CD4-positive, alpha-beta T cell (primary cell): Measurements from ENCODE around the gene ZIC5. TPM values are rescaled to one million over a fixed set of nuclear protein-coding genes. Genes with fewer than 3 reads are reported as not detected.

ENCODE experiments used
- ATAC-seq: fragments of 200-7000 bp; cut with Tn5 transposase; one replicate; pipeline ENCODE4 v1.10.0; 2022; ENCODE audit warnings: mild to moderate bottlenecking; ENCODE audit not compliant: poor library complexity
- CTCF ChIA-PET: fragments of 350-600 bp; sonication (Branson Sonifier 250); formaldehyde crosslinking; loops from one replicate; lab custom pipeline; 2021; ENCODE audit warnings: antibody characterized with exemption, inconsistent platforms; lab: Charles Lee
- POLR2A ChIA-PET: fragments of 350-600 bp; sonication (Branson Sonifier 250); formaldehyde crosslinking; loops from one replicate; lab custom pipeline; 2021; ENCODE audit warnings: antibody characterized with exemption, inconsistent platforms; lab: Charles Lee
- DNase-seq, 14 experiments: peaks; one replicate each; pipeline ENCODE4 v3.0.0-alpha.2; 2013 to 2020; ENCODE audit warnings: mixed read lengths in 2 of 14
- H3K27ac ChIP-seq, 2 donors: one replicate each; pipeline versions ENCODE4 v1.5.1 to v1.7.0; 2013; ENCODE audit warnings: low read length in 2 of 2, low read depth in 1 of 2, mild to moderate bottlenecking in 1 of 2
- H3K27me3 ChIP-seq, 2 experiments: 1 replicate in 1 of 2; 2 replicates in 1 of 2; pipeline versions ENCODE4 v1.6.1 to v1.7.0; 2013; ENCODE audit warnings: low read length in 2 of 2, control low read depth in 1 of 2, mild to moderate bottlenecking in 1 of 2, moderate library complexity in 1 of 2; ENCODE audit not compliant: insufficient read depth in 2 of 2, control insufficient read depth in 1 of 2
- H3K36me3 ChIP-seq: one replicate; pipeline ENCODE4 v1.6.1; 2013; ENCODE audit warnings: low read length, control low read depth; ENCODE audit not compliant: insufficient read depth
- H3K4me1 ChIP-seq: one replicate; pipeline ENCODE4 v1.6.1; 2013; ENCODE audit warnings: low read length, control low read depth; ENCODE audit not compliant: insufficient read depth
- H3K4me3 ChIP-seq: one replicate; pipeline ENCODE4 v1.5.1; 2013; ENCODE audit warnings: mild to moderate bottlenecking, low read length, moderate library complexity
- H3K9me3 ChIP-seq, 2 experiments: 1 replicate in 1 of 2; 2 replicates in 1 of 2; pipeline versions ENCODE4 v1.6.1 to v1.7.0; 2013; ENCODE audit warnings: low read length in 2 of 2, mild to moderate bottlenecking in 2 of 2, control low read depth in 1 of 2, moderate library complexity in 1 of 2; ENCODE audit not compliant: control insufficient read depth in 1 of 2, insufficient read depth in 1 of 2
- H3K27ac Mint-ChIP-seq: one replicate; pipeline ENCODE4 v1.8.0; 2020; ENCODE audit warnings: mixed read lengths
- H3K27me3 Mint-ChIP-seq: one replicate; pipeline ENCODE4 v1.8.0; 2021; ENCODE audit warnings: mixed read lengths
- H3K36me3 Mint-ChIP-seq: one replicate; pipeline ENCODE4 v1.8.0; 2021; ENCODE audit warnings: low read depth, mixed read lengths
- H3K4me1 Mint-ChIP-seq: one replicate; pipeline ENCODE4 v1.8.0; 2021; ENCODE audit warnings: low read depth, mixed read lengths
- H3K4me3 Mint-ChIP-seq: one replicate; pipeline ENCODE4 v1.8.0; 2020; ENCODE audit warnings: mild to moderate bottlenecking, mixed read lengths
- H3K9me3 Mint-ChIP-seq: one replicate; pipeline ENCODE4 v1.8.0; 2020; ENCODE audit warnings: mixed read lengths
- CTCF ChIP-seq: fragments of 200-600 bp; IDR thresholded peaks from one replicate; pipeline ENCODE4 v1.8.0; 2022; ENCODE audit warnings: antibody characterized with exemption, mild to moderate bottlenecking
- intact Hi-C, 2 experiments: fragments of 100-400 bp; cut with DNase I in 1 of 2; cut with micrococcal nuclease in 1 of 2; formaldehyde crosslinking; loops; one replicate each; pipeline versions ENCODE4 v1.15.1 to v1.9.0; 2023 to 2025; cut with DNase I, micrococcal nuclease
- total RNA-seq, 174 experiments: library from RNA in 2 of 174; stranded (reverse) in 2 of 174; gene quantifications; one replicate each; pipeline ENCODE4 v1.2.3 and lab custom pipeline; 2021 to 2026

ZIC5 gene
- total RNA-seq, 2 experiments from 2014 or later: not detected

GRCh38 chr13:99949679-99950413 is 21.7 kb downstream of the ZIC5 start:
- TF ChIP-seq CTCF: no peak
- CTCF ChIA-PET: no interaction called here
- no peak for DNase-seq
- Histone ChIP-seq H3K4me1 (no peaks in the 10 kb centered on the region), H3K27ac (no peak overlapping the region), H3K4me3 (no peak overlapping the region), H3K9me3 (no peaks in the 10 kb centered on the region), H3K36me3 (no peaks in the 10 kb centered on the region), H3K27me3 (peaks cover 30 to 40% of the 10 kb centered on the region in 2 experiments)
- no peak for ATAC-seq
- Mint-ChIP-seq H3K9me3 (no peaks in the 10 kb centered on the region), H3K27me3 (peaks cover 82% of the 10 kb centered on the region), H3K27ac (no peak overlapping the region), H3K4me3 (no peak overlapping the region), H3K36me3 (no peaks in the 10 kb centered on the region), H3K4me1 (peaks cover under 1% of the 10 kb centered on the region)
- POLR2A ChIA-PET: no interaction called here
- intact Hi-C loops: no loop called here

- no peak overlapping the region for H3K4me3 ChIP-seq
- intact Hi-C loops: no loop called here
- H3K4me1 ChIP-seq: no peaks in the 10 kb centered on the region
- H3K36me3 ChIP-seq: no peaks in the 10 kb centered on the region
- Mint-ChIP-seq H3K4me1 (no peaks in the 10 kb centered on the region), H3K9me3 (no peaks in the 10 kb centered on the region), H3K27me3 (peaks cover 82% of the 10 kb centered on the region), H3K27ac (no peak overlapping the region), H3K36me3 (no peaks in the 10 kb centered on the region), H3K4me3 (no peak overlapping the region)
- ChIA-PET POLR2A (no interaction called here), CTCF (no interaction called here)
- H3K27me3 ChIP-seq: peaks cover 27 to 32% of the 10 kb centered on the region in 2 experiments
- DNase-seq: no peak
- no peaks in the 10 kb centered on the region for H3K9me3 ChIP-seq
- H3K27ac ChIP-seq: no peak overlapping the region
- ATAC-seq: no peak
- no peak for TF ChIP-seq CTCF
Observed at GRCh38 chr13:99948907-99949678, 22.5 kb downstream of the ZIC5 start.

GRCh38 chr13:99948411-99948810 is 23.2 kb downstream of the ZIC5 start:
- Mint-ChIP-seq H3K4me1 (no peaks in the 10 kb centered on the region), H3K9me3 (no peaks in the 10 kb centered on the region), H3K4me3 (no peak overlapping the region), H3K27me3 (peaks cover 81% of the 10 kb centered on the region), H3K36me3 (no peaks in the 10 kb centered on the region), H3K27ac (no peak overlapping the region)
- intact Hi-C loops: no loop called here
- ATAC-seq: no peak
- TF ChIP-seq CTCF: no peak
- no peak for DNase-seq
- H3K27ac ChIP-seq: no peak overlapping the region
- no peaks in the 10 kb centered on the region for H3K36me3 ChIP-seq
- ChIA-PET CTCF (no interaction called here), POLR2A (no interaction called here)
- no peak overlapping the region for H3K4me3 ChIP-seq
- peaks cover 21 to 25% of the 10 kb centered on the region in 2 experiments for H3K27me3 ChIP-seq
- H3K9me3 ChIP-seq: no peaks in the 10 kb centered on the region
- H3K4me1 ChIP-seq: no peaks in the 10 kb centered on the region
